Thyroid gland (tissue), 4 donors: ENCODE data around the gene NEK3. TPM values are rescaled to one million over a fixed set of nuclear protein-coding genes. Genes with fewer than 3 reads are reported as not detected.
A peak's percentile ranks its signal among the peaks of the same experiment; 100 is the strongest.
"Not testable (repeated sequence)": the region's sequence is repeated elsewhere in the genome, so short reads cannot be mapped to it uniquely, and the experiment has no call there.

ENCODE experiments used
- DNase-seq, 2 donors: peaks; one replicate each; pipeline ENCODE4 v3.0.0-alpha.2; 2019
- H3K27ac ChIP-seq, 3 donors: fragments of 200-600 bp; sonication (generic); 1 replicate in 2 of 3; 2 replicates in 1 of 3; pipeline ENCODE4 v1.5.1; 2016 to 2019; ENCODE audit warnings: mild to moderate bottlenecking in 1 of 3, moderate library complexity in 1 of 3
- H3K27me3 ChIP-seq: fragments of 200-600 bp; sonication (generic); one replicate; pipeline ENCODE4 v1.5.1; 2019
- H3K36me3 ChIP-seq, 2 donors: fragments of 200-600 bp; sonication (generic); one replicate each; pipeline ENCODE4 v1.5.1; 2016 to 2019
- H3K4me1 ChIP-seq, 2 donors: fragments of 200-600 bp; sonication (generic); one replicate each; pipeline ENCODE4 v1.5.1; 2017 to 2019
- H3K4me3 ChIP-seq, 3 donors: fragments of 200-600 bp; sonication (generic); replicated peaks in 1 of 3; 1 replicate in 2 of 3; 2 replicates in 1 of 3; pipeline ENCODE4 v1.5.1; 2016; ENCODE audit warnings: mild to moderate bottlenecking in 1 of 3
- H3K9me3 ChIP-seq: fragments of 200-600 bp; sonication (generic); one replicate; pipeline ENCODE4 v1.5.1; 2017
- POLR2A ChIP-seq, 2 donors: fragments of 450-650 bp; IDR thresholded peaks; one replicate each; pipeline ENCODE4 v1.6.1; 2017; ENCODE audit warnings: antibody characterized with exemption in 2 of 2, mild to moderate bottlenecking in 2 of 2, moderate library complexity in 1 of 2
- WGBS, 2 donors: methylation state at CpG; one replicate each; pipeline ENCODE4 v1.1.5; 2017; 5-methylcytosine and 5-hydroxymethylcytosine counted together
- intact Hi-C: fragments of 100-400 bp; cut with DNase I; formaldehyde crosslinking; loops from one replicate; pipeline ENCODE4 v1.15.1; 2023
- total RNA-seq, 4 donors: library from RNA; depleted of rRNA; stranded (reverse); fragments of >200 nt; gene quantifications; one replicate each; pipeline ENCODE4 v1.2.3, GENCODE V29; 2016
- TF ChIP-seq, protein P1 (sequence below), 6 experiments: fragments of 200-600 bp in 3 of 6; fragments of 450-650 bp in 3 of 6; sonication (generic) in 3 of 6; IDR thresholded peaks; one replicate each; pipeline ENCODE4 v1.5.1; 2016 to 2019; ENCODE audit warnings: antibody characterized with exemption in 6 of 6, mild to moderate bottlenecking in 2 of 6, inconsistent platforms in 1 of 6, moderate library complexity in 1 of 6

The NEK3 gene
- total RNA-seq: 10 to 100 TPM in 2 of 4 donors, 1 to 10 TPM in 2; 5.7 to 14.8 (median 10.4) TPM

DNA sequence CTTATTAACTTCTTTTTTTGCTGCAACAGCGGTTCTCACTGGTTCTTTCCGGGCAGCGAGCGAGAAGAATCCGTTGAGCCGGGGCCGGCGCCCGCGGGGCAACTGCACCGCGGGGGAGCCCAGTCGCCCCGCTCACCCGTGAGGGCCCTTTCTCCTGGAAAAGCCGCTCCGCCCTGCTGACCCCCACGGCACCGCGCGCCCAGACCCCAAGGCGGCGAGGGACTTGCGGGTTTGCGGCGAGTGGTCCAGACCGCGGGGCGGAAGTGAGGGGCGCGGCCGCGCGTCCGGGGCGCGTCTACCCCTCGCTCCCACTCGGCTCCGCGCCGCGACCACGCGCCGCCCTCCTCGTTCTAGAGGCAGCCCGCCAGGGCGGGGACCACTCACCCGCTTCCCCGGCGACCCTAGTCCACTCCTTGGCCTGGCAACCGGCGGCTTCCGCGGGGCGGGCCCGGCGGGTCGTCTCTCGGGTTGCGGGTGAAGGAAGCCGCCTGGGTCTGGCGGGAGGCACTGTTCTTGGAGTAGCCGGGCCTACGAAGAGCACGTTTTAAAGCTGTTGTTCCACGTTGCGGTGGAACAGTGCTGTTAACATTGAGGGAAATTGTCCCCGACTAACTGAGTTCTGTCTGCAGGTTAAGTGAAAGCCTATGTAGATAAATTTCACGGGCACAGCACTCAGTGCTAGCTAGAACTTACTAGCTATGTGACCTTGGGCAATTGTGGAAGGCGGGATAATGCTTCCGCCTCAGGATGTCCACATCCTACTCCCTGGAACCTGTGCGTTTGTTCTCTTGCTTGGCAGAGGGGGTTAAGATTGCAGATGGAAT lies at the start of gene NEK3:
Gene NEK3 (minus strand): TSS at position 439 of the 824 bp plus-strand sequence. CDS start 3,406 bp downstream, outside the sequence.
- peak within 1 kb of the TSS; percentile 38 to 83 (median 41) for H3K4me3 ChIP-seq
- 7 to 23% methylated on average over 10 to 29 of the region's 74 CpGs for WGBS, 2 donors
- peak; percentile 61 to 66 for DNase-seq
- H3K9me3 ChIP-seq: no peaks in the 10 kb centered on the region
- peak within 1 kb of the TSS in 2 of 3 donors; percentile 85 to 87 for H3K27ac ChIP-seq
- no peaks in the 10 kb centered on the region for H3K36me3 ChIP-seq
- H3K27me3 ChIP-seq: no peaks in the 10 kb centered on the region
- intact Hi-C loops: no loop called here
- TF ChIP-seq, protein P1, sequence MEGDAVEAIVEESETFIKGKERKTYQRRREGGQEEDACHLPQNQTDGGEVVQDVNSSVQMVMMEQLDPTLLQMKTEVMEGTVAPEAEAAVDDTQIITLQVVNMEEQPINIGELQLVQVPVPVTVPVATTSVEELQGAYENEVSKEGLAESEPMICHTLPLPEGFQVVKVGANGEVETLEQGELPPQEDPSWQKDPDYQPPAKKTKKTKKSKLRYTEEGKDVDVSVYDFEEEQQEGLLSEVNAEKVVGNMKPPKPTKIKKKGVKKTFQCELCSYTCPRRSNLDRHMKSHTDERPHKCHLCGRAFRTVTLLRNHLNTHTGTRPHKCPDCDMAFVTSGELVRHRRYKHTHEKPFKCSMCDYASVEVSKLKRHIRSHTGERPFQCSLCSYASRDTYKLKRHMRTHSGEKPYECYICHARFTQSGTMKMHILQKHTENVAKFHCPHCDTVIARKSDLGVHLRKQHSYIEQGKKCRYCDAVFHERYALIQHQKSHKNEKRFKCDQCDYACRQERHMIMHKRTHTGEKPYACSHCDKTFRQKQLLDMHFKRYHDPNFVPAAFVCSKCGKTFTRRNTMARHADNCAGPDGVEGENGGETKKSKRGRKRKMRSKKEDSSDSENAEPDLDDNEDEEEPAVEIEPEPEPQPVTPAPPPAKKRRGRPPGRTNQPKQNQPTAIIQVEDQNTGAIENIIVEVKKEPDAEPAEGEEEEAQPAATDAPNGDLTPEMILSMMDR (IDR thresholded peaks at IDR 0.05): no peak
- peak in 1 of 2 donors; percentile 17 for TF ChIP-seq POLR2A (IDR thresholded peaks at IDR 0.05)
- H3K4me1 ChIP-seq: peaks cover 2 to 5% of the 10 kb centered on the region in 2 donors

DNA sequence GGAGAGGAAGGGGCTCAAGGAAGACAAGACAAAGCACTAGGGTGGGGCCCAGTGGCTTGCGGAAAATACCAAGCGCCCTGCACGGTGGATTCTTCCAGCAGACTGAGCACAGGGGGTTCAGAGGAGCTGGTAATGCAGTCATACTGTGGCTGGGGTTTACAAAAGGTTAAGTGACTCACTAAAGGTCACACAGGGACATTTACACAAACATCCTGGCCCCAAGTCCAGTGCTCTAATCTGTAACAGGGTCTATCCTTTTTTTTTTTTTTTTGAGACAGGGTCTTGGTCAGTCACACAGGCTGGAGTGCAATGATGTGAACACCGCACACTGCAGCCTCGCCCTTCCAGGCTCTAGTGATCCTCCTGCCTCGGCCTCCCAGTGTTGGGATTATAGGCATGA lies 49.0 kb upstream of the NEK3 start:
- intact Hi-C loops, H3K36me3 ChIP-seq, H3K27me3 ChIP-seq, H3K4me1 ChIP-seq, H3K4me3 ChIP-seq, H3K27ac ChIP-seq, DNase-seq, H3K9me3 ChIP-seq: not testable (repeated sequence)
- WGBS, 2 donors: 81 to 82% methylated on average over 6 of the region's 6 CpGs

GRCh38 chr13:52207896-52208295 lies 48.5 kb upstream of the NEK3 start:
- H3K4me3 ChIP-seq, H3K27ac ChIP-seq, DNase-seq, H3K9me3 ChIP-seq, H3K27me3 ChIP-seq, intact Hi-C loops, H3K4me1 ChIP-seq, H3K36me3 ChIP-seq: not testable (repeated sequence)
- 51 to 59% methylated on average over 3 of the region's 3 CpGs for WGBS, 2 donors

- H3K9me3 ChIP-seq, H3K27ac ChIP-seq, H3K4me1 ChIP-seq, H3K36me3 ChIP-seq, DNase-seq, H3K4me3 ChIP-seq, H3K27me3 ChIP-seq, intact Hi-C loops: not testable (repeated sequence)
- 92 to 96% methylated on average over 2 of the region's 2 CpGs for whole genome bisulfite sequencing, 2 donors
Measured at GRCh38 chr13:52207337-52207736, 47.9 kb upstream of the NEK3 start.

- intact Hi-C loops, H3K4me1 ChIP-seq, H3K9me3 ChIP-seq, H3K27ac ChIP-seq, H3K4me3 ChIP-seq, DNase-seq, H3K36me3 ChIP-seq, H3K27me3 ChIP-seq: not testable (repeated sequence)
- 66 to 72% methylated on average over 4 of the region's 4 CpGs for WGBS, 2 donors
Measured at GRCh38 chr13:52204546-52204945, 45.1 kb upstream of the NEK3 start.

- intact Hi-C loops, H3K36me3 ChIP-seq, H3K27ac ChIP-seq, DNase-seq, H3K9me3 ChIP-seq, H3K4me3 ChIP-seq, H3K4me1 ChIP-seq, H3K27me3 ChIP-seq: not testable (repeated sequence)
- 59 to 60% methylated on average over 1 of the region's 1 CpG for WGBS, 2 donors
Measured at GRCh38 chr13:52203864-52204263, 44.5 kb upstream of the NEK3 start.

DNA sequence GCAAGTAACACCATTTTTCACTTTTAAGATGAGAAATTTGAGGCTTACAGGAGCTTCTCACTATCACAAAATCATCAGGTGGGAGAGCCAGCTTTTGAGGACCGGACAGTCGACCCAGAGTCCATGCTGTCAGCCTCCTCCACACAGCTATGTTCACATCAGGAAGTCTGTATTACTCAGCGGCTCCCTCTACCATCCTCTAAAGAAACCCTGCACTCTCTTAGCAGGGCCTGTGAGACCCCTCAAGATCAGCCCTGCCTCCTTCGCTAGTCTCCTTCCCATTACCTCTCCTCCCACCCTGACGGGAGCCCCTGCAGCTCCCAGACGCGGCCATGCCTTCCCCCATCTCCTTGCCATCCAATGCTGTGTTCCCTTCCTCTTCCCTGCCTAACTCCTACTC lies 43.1 kb upstream of the NEK3 start:
- H3K4me3 ChIP-seq, DNase-seq, H3K4me1 ChIP-seq, intact Hi-C loops, H3K27ac ChIP-seq, H3K36me3 ChIP-seq, H3K9me3 ChIP-seq, H3K27me3 ChIP-seq: not testable (repeated sequence)
- 68 to 70% methylated on average over 7 of the region's 7 CpGs for WGBS, 2 donors

DNA sequence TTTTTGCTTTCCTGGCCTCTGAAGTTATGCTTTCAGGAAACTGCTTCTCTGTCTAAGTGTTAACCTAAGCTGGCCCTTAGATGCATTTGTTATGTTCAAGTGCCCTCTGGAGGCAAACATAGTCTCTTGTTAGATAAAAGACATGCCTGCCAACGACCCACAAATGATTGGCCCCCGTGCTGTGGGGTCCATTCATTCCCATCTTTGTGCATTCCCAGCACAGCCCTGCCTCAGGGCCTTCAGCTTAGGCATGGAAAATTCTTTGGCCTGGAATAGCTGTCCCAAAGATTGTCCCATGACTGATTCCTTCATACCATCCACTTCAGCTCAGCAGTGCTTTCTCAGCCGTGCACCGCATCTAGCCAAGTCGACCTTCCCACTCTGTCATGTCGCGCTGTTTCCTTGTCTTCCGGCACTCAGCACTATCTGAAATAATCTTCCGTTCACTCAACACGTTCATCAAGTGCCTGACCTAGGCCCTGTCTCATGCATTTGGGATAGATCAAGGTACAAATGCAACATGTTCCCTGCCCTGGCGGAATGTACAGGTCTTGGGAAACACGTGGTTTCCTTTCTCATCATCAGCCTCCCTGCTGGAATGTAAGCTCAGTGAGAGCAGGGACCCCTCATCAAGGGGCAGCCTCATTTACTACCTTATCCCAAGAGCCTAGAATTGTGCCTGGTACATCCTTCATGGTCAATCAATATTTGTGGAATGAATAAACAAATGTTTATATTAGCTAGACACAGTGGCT lies 42.2 kb upstream of the NEK3 start:
- TF ChIP-seq, protein P1 (IDR thresholded peaks at IDR 0.05): peak in 3 of 6 experiments; percentile 15 to 32 (median 30)
- H3K9me3 ChIP-seq, intact Hi-C loops, H3K4me1 ChIP-seq, H3K27ac ChIP-seq, DNase-seq, H3K36me3 ChIP-seq, H3K27me3 ChIP-seq, H3K4me3 ChIP-seq: not testable (repeated sequence)
- 42 to 47% methylated on average over 12 of the region's 12 CpGs for WGBS, 2 donors
